ENCODE measurements around the gene SLC7A5.
"Not testable (repeated sequence)": the region's sequence is repeated elsewhere in the genome, so short reads cannot be mapped to it uniquely, and the experiment has no call there.

The SLC7A5 gene

GRCh38 chr16:87787451-87788091, 81.7 kb downstream of the SLC7A5 start:
- H2BK12ac ChIP-seq (ENCODE audit: low read length in 2 of 2); H3K9ac ChIP-seq (ENCODE audit: low read length); H3K27ac ChIP-seq (ENCODE audit: low read length, poor library complexity, severe bottlenecking); H4K8ac ChIP-seq (ENCODE audit: low read length); H2BK5ac ChIP-seq (ENCODE audit: low read depth, low read length, poor library complexity, severe bottlenecking); H3K4me3 ChIP-seq (ENCODE audit: insufficient read depth in 1 of 2, low read depth in 1 of 2, low read length in 2 of 2); H2BK15ac ChIP-seq (ENCODE audit: low read depth, poor library complexity, severe bottlenecking); H2AK5ac ChIP-seq (ENCODE audit: low read length, severe bottlenecking); H3K36me3 ChIP-seq (ENCODE audit: control insufficient read depth in 1 of 2, insufficient read depth in 2 of 2, low read depth in 1 of 2, low read length in 2 of 2); H3K9me3 ChIP-seq (ENCODE audit: control insufficient read depth, low read length); DNase-seq; H3K79me1 ChIP-seq (replicated peaks; ENCODE audit: low read length, poor library complexity, severe bottlenecking); H3K23ac ChIP-seq (ENCODE audit: low read length in 2 of 2); H3K4me2 ChIP-seq (ENCODE audit: low read length, poor library complexity, severe bottlenecking); H4K91ac ChIP-seq (ENCODE audit: low read length); H2AFZ ChIP-seq (ENCODE audit: low read depth, low read length); H3K18ac ChIP-seq (ENCODE audit: low read depth in 1 of 2, low read length in 2 of 2); H3K4ac ChIP-seq (ENCODE audit: low read depth in 1 of 2, low read length in 2 of 2); H3K14ac ChIP-seq (ENCODE audit: low read length in 2 of 2); H2BK120ac ChIP-seq (ENCODE audit: low read depth, low read length): not testable (repeated sequence)
- peaks cover 0 to 28% of the 10 kb centered on the region in 2 experiments for H3K27me3 ChIP-seq (ENCODE audit: control insufficient read depth in 1 of 2, insufficient read depth in 1 of 2, low read length in 2 of 2)
- H3K4me1 ChIP-seq (ENCODE audit: control insufficient read depth, insufficient read depth, low read depth, low read length): peaks cover 12% of the 10 kb centered on the region
- 83% methylated on average over 2 of the region's 2 CpGs for WGBS

GRCh38 chr16:87784812-87785211, 84.5 kb downstream of the SLC7A5 start:
- Histone ChIP-seq H3K27me3 (ENCODE audit: control insufficient read depth in 1 of 2, insufficient read depth in 1 of 2, low read length in 2 of 2) (peaks cover 0 to 32% of the 10 kb centered on the region in 2 experiments), H3K18ac (ENCODE audit: low read depth in 1 of 2, low read length in 2 of 2) (no peak overlapping the region), H2AK5ac (ENCODE audit: low read length, severe bottlenecking) (no peak overlapping the region), H2AFZ (ENCODE audit: low read depth, low read length) (no peak overlapping the region), H3K4me1 (ENCODE audit: control insufficient read depth, insufficient read depth, low read depth, low read length) (peaks cover 8% of the 10 kb centered on the region), H2BK120ac (ENCODE audit: low read depth, low read length) (no peak overlapping the region), H3K14ac (ENCODE audit: low read length in 2 of 2) (no peak overlapping the region), H3K27ac (ENCODE audit: low read length, poor library complexity, severe bottlenecking) (no peak overlapping the region), H3K4me3 (ENCODE audit: insufficient read depth in 1 of 2, low read depth in 1 of 2, low read length in 2 of 2) (no peak overlapping the region), H2BK12ac (ENCODE audit: low read length in 2 of 2) (no peak overlapping the region), H3K79me1 (replicated peaks; ENCODE audit: low read length, poor library complexity, severe bottlenecking) (no peaks in the 10 kb centered on the region), H2BK5ac (ENCODE audit: low read depth, low read length, poor library complexity, severe bottlenecking) (no peak overlapping the region), H4K91ac (ENCODE audit: low read length) (no peak overlapping the region), H3K23ac (ENCODE audit: low read length in 2 of 2) (no peak overlapping the region), H3K4me2 (ENCODE audit: low read length, poor library complexity, severe bottlenecking) (no peak overlapping the region), H3K9ac (ENCODE audit: low read length) (no peak overlapping the region), H2BK15ac (ENCODE audit: low read depth, poor library complexity, severe bottlenecking) (no peak overlapping the region), H3K36me3 (ENCODE audit: control insufficient read depth in 1 of 2, insufficient read depth in 2 of 2, low read depth in 1 of 2, low read length in 2 of 2) (no peaks in the 10 kb centered on the region), H3K4ac (ENCODE audit: low read depth in 1 of 2, low read length in 2 of 2) (no peak overlapping the region), H3K9me3 (ENCODE audit: control insufficient read depth, low read length) (no peaks in the 10 kb centered on the region), H4K8ac (ENCODE audit: low read length) (no peak overlapping the region)
- whole genome bisulfite sequencing: 57% methylated on average over 10 of the region's 10 CpGs
- no peak for DNase-seq

GRCh38 chr16:87782033-87782432, 87.3 kb downstream of the SLC7A5 start:
- Histone ChIP-seq H2AFZ (ENCODE audit: low read depth, low read length) (no peak overlapping the region), H4K8ac (ENCODE audit: low read length) (no peak overlapping the region), H3K27ac (ENCODE audit: low read length, poor library complexity, severe bottlenecking) (no peak overlapping the region), H3K4me2 (ENCODE audit: low read length, poor library complexity, severe bottlenecking) (no peak overlapping the region), H3K4ac (ENCODE audit: low read depth in 1 of 2, low read length in 2 of 2) (no peak overlapping the region), H2BK120ac (ENCODE audit: low read depth, low read length) (no peak overlapping the region), H2BK15ac (ENCODE audit: low read depth, poor library complexity, severe bottlenecking) (no peak overlapping the region), H4K91ac (ENCODE audit: low read length) (no peak overlapping the region), H3K4me1 (ENCODE audit: control insufficient read depth, insufficient read depth, low read depth, low read length) (peaks cover 20% of the 10 kb centered on the region), H3K79me1 (replicated peaks; ENCODE audit: low read length, poor library complexity, severe bottlenecking) (no peaks in the 10 kb centered on the region), H3K9me3 (ENCODE audit: control insufficient read depth, low read length) (no peaks in the 10 kb centered on the region), H3K14ac (ENCODE audit: low read length in 2 of 2) (no peak overlapping the region), H3K36me3 (ENCODE audit: control insufficient read depth in 1 of 2, insufficient read depth in 2 of 2, low read depth in 1 of 2, low read length in 2 of 2) (no peaks in the 10 kb centered on the region), H3K27me3 (ENCODE audit: control insufficient read depth in 1 of 2, insufficient read depth in 1 of 2, low read length in 2 of 2) (peaks cover 0 to 30% of the 10 kb centered on the region in 2 experiments), H3K18ac (ENCODE audit: low read depth in 1 of 2, low read length in 2 of 2) (no peak overlapping the region), H2BK5ac (ENCODE audit: low read depth, low read length, poor library complexity, severe bottlenecking) (no peak overlapping the region), H3K4me3 (ENCODE audit: insufficient read depth in 1 of 2, low read depth in 1 of 2, low read length in 2 of 2) (no peak overlapping the region), H2AK5ac (ENCODE audit: low read length, severe bottlenecking) (no peak overlapping the region), H3K23ac (ENCODE audit: low read length in 2 of 2) (no peak overlapping the region), H3K9ac (ENCODE audit: low read length) (no peak overlapping the region), H2BK12ac (ENCODE audit: low read length in 2 of 2) (no peak overlapping the region)
- 79% methylated on average over 3 of the region's 4 CpGs for WGBS
- DNase-seq: no peak

- peak overlapping the region in 1 of 2 experiments; percentile 56 for H3K4ac ChIP-seq (ENCODE audit: low read depth in 1 of 2, low read length in 2 of 2)
- peak overlapping the region; percentile 78 for H4K91ac ChIP-seq (ENCODE audit: low read length)
- whole genome bisulfite sequencing: 83% methylated on average over 9 of the region's 10 CpGs
Measured at GRCh38 chr16:87780385-87780989, 88.8 kb downstream of the SLC7A5 start.

More at GRCh38 chr16:87780385-87780989, 88.8 kb downstream of the SLC7A5 start:
- Histone ChIP-seq H2BK12ac (ENCODE audit: low read length in 2 of 2) (peak overlapping the region in 1 of 2 experiments; percentile 68), H4K8ac (ENCODE audit: low read length) (peak overlapping the region; percentile 87), H2AFZ (ENCODE audit: low read depth, low read length) (no peak overlapping the region), H3K4me2 (ENCODE audit: low read length, poor library complexity, severe bottlenecking) (no peak overlapping the region), H2BK5ac (ENCODE audit: low read depth, low read length, poor library complexity, severe bottlenecking) (no peak overlapping the region), H3K23ac (ENCODE audit: low read length in 2 of 2) (no peak overlapping the region), H3K79me1 (replicated peaks; ENCODE audit: low read length, poor library complexity, severe bottlenecking) (no peaks in the 10 kb centered on the region), H3K9ac (ENCODE audit: low read length) (no peak overlapping the region), H3K36me3 (ENCODE audit: control insufficient read depth in 1 of 2, insufficient read depth in 2 of 2, low read depth in 1 of 2, low read length in 2 of 2) (no peaks in the 10 kb centered on the region), H3K9me3 (ENCODE audit: control insufficient read depth, low read length) (no peaks in the 10 kb centered on the region), H2AK5ac (ENCODE audit: low read length, severe bottlenecking) (no peak overlapping the region), H3K4me1 (ENCODE audit: control insufficient read depth, insufficient read depth, low read depth, low read length) (peaks cover 20% of the 10 kb centered on the region), H3K18ac (ENCODE audit: low read depth in 1 of 2, low read length in 2 of 2) (peak overlapping the region in 1 of 2 experiments; percentile 59), H3K4me3 (ENCODE audit: insufficient read depth in 1 of 2, low read depth in 1 of 2, low read length in 2 of 2) (no peak overlapping the region), H2BK120ac (ENCODE audit: low read depth, low read length) (no peak overlapping the region), H2BK15ac (ENCODE audit: low read depth, poor library complexity, severe bottlenecking) (no peak overlapping the region), H3K27ac (ENCODE audit: low read length, poor library complexity, severe bottlenecking) (no peak overlapping the region), H3K14ac (ENCODE audit: low read length in 2 of 2) (no peak overlapping the region), H3K27me3 (ENCODE audit: control insufficient read depth in 1 of 2, insufficient read depth in 1 of 2, low read length in 2 of 2) (peaks cover 0 to 26% of the 10 kb centered on the region in 2 experiments)
- DNase-seq: no peak
